Liver (tissue), 9 donors: ENCODE data around the gene NIFK. TPM values are rescaled to one million over a fixed set of nuclear protein-coding genes. Genes with fewer than 3 reads are reported as not detected.

Source experiments
- DNase-seq: peaks from one replicate; pipeline ENCODE4 v3.0.0-alpha.2; 2017; ENCODE audit warnings: low spot score
- H3K27ac ChIP-seq, 2 donors: one replicate each; pipeline ENCODE4 v1.7.0; 2013; ENCODE audit warnings: inconsistent platforms in 2 of 2, low read length in 2 of 2, control low read depth in 1 of 2, low read depth in 1 of 2, mild to moderate bottlenecking in 1 of 2
- H3K27me3 ChIP-seq, 4 donors: one replicate each; pipeline versions ENCODE4 v1.6.1 to v1.7.0; 2013; ENCODE audit warnings: low read length in 3 of 4, inconsistent platforms in 1 of 4, mild to moderate bottlenecking in 1 of 4, moderate library complexity in 1 of 4; ENCODE audit not compliant: control insufficient read depth in 4 of 4, insufficient read depth in 4 of 4
- H3K36me3 ChIP-seq, 4 donors: one replicate each; pipeline versions ENCODE4 v1.6.1 to v1.7.0; 2013; ENCODE audit warnings: low read length in 3 of 4, mild to moderate bottlenecking in 3 of 4, low read depth in 1 of 4, moderate library complexity in 1 of 4; ENCODE audit not compliant: control insufficient read depth in 4 of 4, insufficient read depth in 3 of 4
- H3K4me1 ChIP-seq, 4 donors: one replicate each; pipeline versions ENCODE4 v1.6.1 to v1.7.0; 2013; ENCODE audit warnings: low read length in 3 of 4, mild to moderate bottlenecking in 3 of 4, moderate library complexity in 1 of 4; ENCODE audit not compliant: control insufficient read depth in 4 of 4, insufficient read depth in 4 of 4
- H3K4me3 ChIP-seq, 3 donors: one replicate each; pipeline versions ENCODE4 v1.6.1 to v1.7.0; 2013; ENCODE audit warnings: low read length in 3 of 3, control low read depth in 1 of 3, low read depth in 1 of 3, mild to moderate bottlenecking in 1 of 3
- H3K9ac ChIP-seq, 2 donors: one replicate each; pipeline ENCODE4 v1.7.0; 2013; ENCODE audit warnings: low read length in 2 of 2, mild to moderate bottlenecking in 2 of 2, moderate library complexity in 2 of 2, control low read depth in 1 of 2, low read depth in 1 of 2
- H3K9me3 ChIP-seq, 4 donors: one replicate each; pipeline versions ENCODE4 v1.6.1 to v1.7.0; 2013; ENCODE audit warnings: low read length in 3 of 4; ENCODE audit not compliant: control insufficient read depth in 4 of 4
- EGR1 ChIP-seq, 2 donors: IDR thresholded peaks; 2 replicates each; pipeline ENCODE4 v1.6.1; 2016 to 2018; ENCODE audit warnings: antibody characterized with exemption in 2 of 2, low read depth in 2 of 2
- FOXA1 ChIP-seq: IDR thresholded peaks from 2 replicates; pipeline ENCODE4 v1.6.1; 2016; ENCODE audit warnings: antibody characterized with exemption
- FOXA2 ChIP-seq: IDR thresholded peaks from 2 replicates; pipeline ENCODE4 v1.6.1; 2016; ENCODE audit warnings: antibody characterized with exemption
- GABPA ChIP-seq, 2 donors: IDR thresholded peaks in 1 of 2; conservative IDR thresholded peaks in 1 of 2; 2 replicates each; pipeline ENCODE4 v1.6.1; 2016; ENCODE audit warnings: antibody characterized with exemption in 2 of 2, mild to moderate bottlenecking in 1 of 2, moderate library complexity in 1 of 2
- HNF4A ChIP-seq, 2 donors: conservative IDR thresholded peaks; 2 replicates each; pipeline ENCODE4 v1.6.1; 2016; ENCODE audit warnings: antibody characterized with exemption in 2 of 2, mild to moderate bottlenecking in 2 of 2
- HNF4G ChIP-seq: IDR thresholded peaks from 2 replicates; pipeline ENCODE4 v1.6.1; 2016; ENCODE audit warnings: antibody characterized with exemption
- JUND ChIP-seq, 2 donors: IDR thresholded peaks; 2 replicates each; pipeline ENCODE4 v1.6.1; 2016; ENCODE audit warnings: antibody characterized with exemption in 2 of 2
- NR2F2 ChIP-seq: IDR thresholded peaks from 2 replicates; pipeline ENCODE4 v1.6.1; 2016; ENCODE audit warnings: antibody characterized with exemption
- RAD21 ChIP-seq, 2 donors: IDR thresholded peaks; 2 replicates each; pipeline ENCODE4 v1.6.1; 2016; ENCODE audit warnings: antibody characterized with exemption in 2 of 2, mild to moderate bottlenecking in 2 of 2
- SP1 ChIP-seq: IDR thresholded peaks from 2 replicates; pipeline ENCODE4 v1.6.1; 2018; ENCODE audit warnings: antibody characterized with exemption, mild to moderate bottlenecking
- TAF1 ChIP-seq: conservative IDR thresholded peaks from 2 replicates; pipeline ENCODE4 v1.6.1; 2016; ENCODE audit warnings: antibody characterized with exemption, mild to moderate bottlenecking
- YY1 ChIP-seq: IDR thresholded peaks from 2 replicates; pipeline ENCODE4 v1.6.1; 2016; ENCODE audit warnings: antibody characterized with exemption, mild to moderate bottlenecking
- ZBTB33 ChIP-seq: IDR thresholded peaks from 2 replicates; pipeline ENCODE4 v1.6.1; 2016; ENCODE audit warnings: antibody characterized with exemption
- WGBS: extraction: QIAGEN DNeasy Blood & Tissue Kit; methylation state at CpG from one replicate; pipeline ENCODE4 v1.1.7; 2013; 5-methylcytosine and 5-hydroxymethylcytosine counted together
- polyA plus RNA-seq, 2 donors: library from polyadenylated mRNA; stranded (reverse) in 1 of 2; unstranded in 1 of 2; fragments of 200-250 nt in 1 of 2; fragments of >200 nt in 1 of 2; fragmentation: Nextera tagmentation in 1 of 2; extraction: Ambion mirVana in 1 of 2; gene quantifications; one replicate each; pipeline versions ENCODE4 v1.2.1 to v1.2.3, GENCODE V29; 2013 to 2015
- total RNA-seq, 2 donors: library from RNA; depleted of rRNA; stranded (reverse); fragments of >200 nt; gene quantifications; one replicate each; pipeline ENCODE4 v1.2.3, GENCODE V29; 2014
- TF ChIP-seq, protein P1 (sequence below): IDR thresholded peaks from 2 replicates; pipeline ENCODE4 v1.6.1; 2016; ENCODE audit warnings: antibody characterized with exemption
- TF ChIP-seq, protein P2 (sequence below): IDR thresholded peaks from 2 replicates; pipeline ENCODE4 v1.6.1; 2016; ENCODE audit warnings: antibody characterized with exemption, mild to moderate bottlenecking
- donor health status: healthy.
- donor health status: healthy.
- donor health status: healthy.
- donor health status: healthy.
- donor health status: healthy.

The NIFK gene
- total and polyA plus RNA-seq, 4 donors: 13.4 to 25.6 (median 16.2) TPM

GRCh38 chr2:121741450-121741849, 4.8 kb upstream of the NIFK start:
- H3K9me3 ChIP-seq: no peaks in the 10 kb centered on the region
- no peak overlapping the region for H3K9ac ChIP-seq
- no peaks in the 10 kb centered on the region for H3K36me3 ChIP-seq
- no peak overlapping the region for H3K27ac ChIP-seq
- peaks cover 0 to 3% (median under 1%) of the 10 kb centered on the region in 4 donors for H3K4me1 ChIP-seq
- TF ChIP-seq SP1 (no peak), NR2F2 (no peak), RAD21 (IDR thresholded peaks at IDR 0.05) (no peak), YY1 (no peak), HNF4G (no peak), ZBTB33 (no peak), HNF4A (conservative IDR thresholded peaks at IDR 0.05) (no peak), FOXA2 (no peak)
- TF ChIP-seq, protein P1, sequence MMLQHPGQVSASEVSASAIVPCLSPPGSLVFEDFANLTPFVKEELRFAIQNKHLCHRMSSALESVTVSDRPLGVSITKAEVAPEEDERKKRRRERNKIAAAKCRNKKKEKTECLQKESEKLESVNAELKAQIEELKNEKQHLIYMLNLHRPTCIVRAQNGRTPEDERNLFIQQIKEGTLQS: no peak
- TF ChIP-seq, protein P2, sequence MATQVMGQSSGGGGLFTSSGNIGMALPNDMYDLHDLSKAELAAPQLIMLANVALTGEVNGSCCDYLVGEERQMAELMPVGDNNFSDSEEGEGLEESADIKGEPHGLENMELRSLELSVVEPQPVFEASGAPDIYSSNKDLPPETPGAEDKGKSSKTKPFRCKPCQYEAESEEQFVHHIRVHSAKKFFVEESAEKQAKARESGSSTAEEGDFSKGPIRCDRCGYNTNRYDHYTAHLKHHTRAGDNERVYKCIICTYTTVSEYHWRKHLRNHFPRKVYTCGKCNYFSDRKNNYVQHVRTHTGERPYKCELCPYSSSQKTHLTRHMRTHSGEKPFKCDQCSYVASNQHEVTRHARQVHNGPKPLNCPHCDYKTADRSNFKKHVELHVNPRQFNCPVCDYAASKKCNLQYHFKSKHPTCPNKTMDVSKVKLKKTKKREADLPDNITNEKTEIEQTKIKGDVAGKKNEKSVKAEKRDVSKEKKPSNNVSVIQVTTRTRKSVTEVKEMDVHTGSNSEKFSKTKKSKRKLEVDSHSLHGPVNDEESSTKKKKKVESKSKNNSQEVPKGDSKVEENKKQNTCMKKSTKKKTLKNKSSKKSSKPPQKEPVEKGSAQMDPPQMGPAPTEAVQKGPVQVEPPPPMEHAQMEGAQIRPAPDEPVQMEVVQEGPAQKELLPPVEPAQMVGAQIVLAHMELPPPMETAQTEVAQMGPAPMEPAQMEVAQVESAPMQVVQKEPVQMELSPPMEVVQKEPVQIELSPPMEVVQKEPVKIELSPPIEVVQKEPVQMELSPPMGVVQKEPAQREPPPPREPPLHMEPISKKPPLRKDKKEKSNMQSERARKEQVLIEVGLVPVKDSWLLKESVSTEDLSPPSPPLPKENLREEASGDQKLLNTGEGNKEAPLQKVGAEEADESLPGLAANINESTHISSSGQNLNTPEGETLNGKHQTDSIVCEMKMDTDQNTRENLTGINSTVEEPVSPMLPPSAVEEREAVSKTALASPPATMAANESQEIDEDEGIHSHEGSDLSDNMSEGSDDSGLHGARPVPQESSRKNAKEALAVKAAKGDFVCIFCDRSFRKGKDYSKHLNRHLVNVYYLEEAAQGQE: no peak
- 90% methylated on average over 3 of the region's 3 CpGs for WGBS
- no peak overlapping the region for H3K4me3 ChIP-seq
- H3K27me3 ChIP-seq: no peaks in the 10 kb centered on the region
- DNase-seq: no peak

DNA sequence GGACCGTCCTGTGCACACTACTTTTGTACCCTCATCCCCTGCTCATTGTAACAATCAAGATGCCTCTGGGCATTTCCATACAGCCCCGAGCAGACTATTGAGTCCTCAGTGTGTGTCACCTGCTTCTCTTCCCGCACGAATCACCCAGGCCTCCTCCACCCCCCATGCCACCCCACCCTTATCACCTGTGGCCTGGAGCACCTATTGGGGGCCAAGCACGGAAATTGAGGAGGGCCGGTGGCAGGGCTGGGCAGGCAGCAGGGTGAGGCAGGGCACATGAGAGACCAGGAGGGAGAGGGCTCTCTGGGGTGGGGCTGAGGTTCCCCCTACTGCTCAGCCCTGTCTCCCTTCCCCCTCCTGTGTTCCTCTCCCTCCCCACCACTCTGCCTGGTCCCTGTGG, 4.3 kb upstream of the NIFK start:
- no peak overlapping the region for H3K27ac ChIP-seq
- no peaks in the 10 kb centered on the region for H3K27me3 ChIP-seq
- H3K9me3 ChIP-seq: no peaks in the 10 kb centered on the region
- peaks cover 0 to 4% (median under 1%) of the 10 kb centered on the region in 4 donors for H3K4me1 ChIP-seq
- H3K4me3 ChIP-seq: no peak overlapping the region
- TF ChIP-seq NR2F2 (no peak), JUND (IDR thresholded peaks at IDR 0.05) (no peak), FOXA2 (no peak), GABPA (IDR thresholded peaks at IDR 0.05 in 1 of 2, conservative IDR thresholded peaks at IDR 0.05 in 1 of 2) (no peak), HNF4A (conservative IDR thresholded peaks at IDR 0.05) (no peak), EGR1 (IDR thresholded peaks at IDR 0.05; ENCODE audit: low read depth in 2 of 2) (no peak), YY1 (no peak), FOXA1 (no peak), TAF1 (no peak)
- TF ChIP-seq, protein P1: no peak
- TF ChIP-seq, protein P2: no peak
- 82% methylated on average over 6 of the region's 6 CpGs for WGBS
- no peak overlapping the region for H3K9ac ChIP-seq
- DNase-seq: no peak
- H3K36me3 ChIP-seq: no peaks in the 10 kb centered on the region
